Measurements from ENCODE around the gene DIDO1.
A peak's percentile ranks its signal among the peaks of the same experiment; 100 is the strongest.

Gene DIDO1

DNA sequence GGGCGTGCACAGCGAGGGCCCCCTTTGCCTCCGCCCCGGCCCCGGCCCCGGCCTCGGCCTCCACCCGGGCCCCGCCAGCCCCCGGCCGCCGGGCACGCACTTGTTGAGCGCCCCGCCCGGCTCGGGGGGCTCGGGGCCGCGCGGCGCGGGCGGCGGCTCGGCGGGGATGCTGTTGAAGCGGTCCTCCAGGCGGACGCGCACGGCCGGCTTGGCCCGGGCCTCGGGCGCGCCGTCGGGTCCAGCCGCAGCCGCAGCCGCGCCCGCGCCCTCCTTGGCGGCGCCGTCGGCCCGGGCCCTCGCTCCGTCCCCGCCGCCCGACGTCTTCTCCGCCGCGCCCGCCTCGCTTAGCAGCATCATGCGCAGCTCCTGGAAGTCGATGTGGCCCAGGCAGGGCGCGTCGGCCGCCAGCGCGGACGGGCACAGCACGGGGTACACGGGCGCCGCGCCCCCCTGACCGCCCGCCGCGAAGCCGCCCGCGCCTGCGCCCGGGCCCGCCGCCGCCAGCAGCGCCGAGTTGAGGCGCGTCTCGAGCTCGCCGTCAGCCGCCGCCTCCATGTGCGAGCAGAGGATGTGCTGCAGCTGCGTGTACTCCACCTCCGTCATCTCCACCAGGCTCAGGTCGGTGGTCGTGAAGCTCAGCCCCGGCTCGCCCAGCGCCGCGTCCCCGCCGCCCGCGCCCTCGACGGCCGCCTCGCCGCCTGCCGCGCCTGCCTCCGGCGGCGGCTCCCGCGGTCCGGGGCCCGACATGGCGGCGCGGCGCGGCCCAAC lies 65.2 kb downstream of the DIDO1 start:
- Histone ChIP-seq H3K79me1 (replicated peaks; ENCODE audit: low read length, poor library complexity, severe bottlenecking) (peaks cover 21% of the 10 kb centered on the region), H3K4me2 (ENCODE audit: low read length, poor library complexity, severe bottlenecking) (peak overlapping the region; percentile 95), H2BK12ac (ENCODE audit: low read length in 2 of 2) (peak overlapping the region in 1 of 2 experiments; percentile 57), H2AK5ac (ENCODE audit: low read length, severe bottlenecking) (no peak overlapping the region), H3K36me3 (ENCODE audit: control insufficient read depth in 1 of 2, insufficient read depth in 2 of 2, low read depth in 1 of 2, low read length in 2 of 2) (peaks cover 11 to 16% of the 10 kb centered on the region in 2 experiments), H3K18ac (ENCODE audit: low read depth in 1 of 2, low read length in 2 of 2) (peak overlapping the region; percentile 94 to 98), H4K91ac (ENCODE audit: low read length) (peak overlapping the region; percentile 92), H3K4me3 (ENCODE audit: insufficient read depth in 1 of 2, low read depth in 1 of 2, low read length in 2 of 2) (peak overlapping the region; percentile 72 to 85), H2BK120ac (ENCODE audit: low read depth, low read length) (peak overlapping the region; percentile 61), H3K27me3 (ENCODE audit: control insufficient read depth in 1 of 2, insufficient read depth in 1 of 2, low read length in 2 of 2) (no peaks in the 10 kb centered on the region), H3K23ac (ENCODE audit: low read length in 2 of 2) (peak overlapping the region in 1 of 2 experiments; percentile 100), H2BK5ac (ENCODE audit: low read depth, low read length, poor library complexity, severe bottlenecking) (no peak overlapping the region), H3K27ac (ENCODE audit: low read length, poor library complexity, severe bottlenecking) (no peak overlapping the region), H2AFZ (ENCODE audit: low read depth, low read length) (peak overlapping the region; percentile 30), H4K8ac (ENCODE audit: low read length) (peak overlapping the region; percentile 96), H3K4ac (ENCODE audit: low read depth in 1 of 2, low read length in 2 of 2) (peak overlapping the region in 1 of 2 experiments; percentile 89), H3K4me1 (ENCODE audit: control insufficient read depth, insufficient read depth, low read depth, low read length) (peaks cover 27% of the 10 kb centered on the region), H3K9me3 (ENCODE audit: control insufficient read depth, low read length) (no peaks in the 10 kb centered on the region), H3K14ac (ENCODE audit: low read length in 2 of 2) (peak overlapping the region in 1 of 2 experiments; percentile 68), H3K9ac (ENCODE audit: low read length) (peak overlapping the region; percentile 70), H2BK15ac (ENCODE audit: low read depth, poor library complexity, severe bottlenecking) (peak overlapping the region; percentile 80)
- under 1% methylated on average over 36 of the region's 129 CpGs for WGBS
- peak; percentile 40 for DNase-seq

DNA sequence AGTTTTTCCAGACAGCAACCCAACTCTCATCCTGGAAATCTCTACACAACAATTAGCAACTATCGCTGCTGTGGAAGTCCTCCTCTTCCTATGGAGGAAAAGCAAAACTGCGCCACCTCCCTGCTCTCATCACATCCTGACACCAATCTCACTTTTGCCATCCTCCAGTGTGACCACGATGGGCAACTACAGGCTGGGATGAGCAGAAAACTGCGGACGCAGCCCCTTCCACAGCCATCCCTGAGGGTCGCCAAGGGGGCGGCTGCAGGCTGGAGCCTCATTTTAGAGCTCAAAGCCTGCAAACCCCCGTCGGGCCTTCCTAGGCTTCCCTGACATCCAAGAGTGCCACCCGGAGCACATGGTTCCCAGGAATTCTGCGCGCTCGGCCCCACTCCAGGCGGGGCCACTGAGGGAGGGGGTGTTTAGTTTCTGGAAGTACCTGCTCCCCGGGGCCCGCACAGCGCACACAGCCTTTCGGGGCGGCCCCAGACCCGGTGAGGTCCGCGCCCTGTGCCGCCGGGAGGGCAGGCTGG lies 65.8 kb downstream of the DIDO1 start:
- no peak overlapping the region for H2AFZ ChIP-seq (ENCODE audit: low read depth, low read length)
- no peaks in the 10 kb centered on the region for H3K9me3 ChIP-seq (ENCODE audit: control insufficient read depth, low read length)
- H4K91ac ChIP-seq (ENCODE audit: low read length) = no peak overlapping the region
- peak overlapping the region; percentile 21 to 73 for H3K18ac ChIP-seq (ENCODE audit: low read depth in 1 of 2, low read length in 2 of 2)
- H3K36me3 ChIP-seq (ENCODE audit: control insufficient read depth in 1 of 2, insufficient read depth in 2 of 2, low read depth in 1 of 2, low read length in 2 of 2) = peaks cover 12 to 21% of the 10 kb centered on the region in 2 experiments
- H3K23ac ChIP-seq (ENCODE audit: low read length in 2 of 2) = peak overlapping the region in 1 of 2 experiments; percentile 83
- no peak overlapping the region for H3K27ac ChIP-seq (ENCODE audit: low read length, poor library complexity, severe bottlenecking)
- no peak overlapping the region for H2BK12ac ChIP-seq (ENCODE audit: low read length in 2 of 2)
- peak overlapping the region; percentile 95 for H3K4me2 ChIP-seq (ENCODE audit: low read length, poor library complexity, severe bottlenecking)
- H3K9ac ChIP-seq (ENCODE audit: low read length) = peak overlapping the region; percentile 70
- peaks cover 27% of the 10 kb centered on the region for H3K4me1 ChIP-seq (ENCODE audit: control insufficient read depth, insufficient read depth, low read depth, low read length)
- H4K8ac ChIP-seq (ENCODE audit: low read length) = peak overlapping the region; percentile 28
- peak overlapping the region; percentile 72 to 85 for H3K4me3 ChIP-seq (ENCODE audit: insufficient read depth in 1 of 2, low read depth in 1 of 2, low read length in 2 of 2)
- 11% methylated on average over 24 of the region's 24 CpGs for WGBS
- H2BK5ac ChIP-seq (ENCODE audit: low read depth, low read length, poor library complexity, severe bottlenecking) = no peak overlapping the region
- H3K79me1 ChIP-seq (replicated peaks; ENCODE audit: low read length, poor library complexity, severe bottlenecking) = peaks cover 23% of the 10 kb centered on the region
- H3K4ac ChIP-seq (ENCODE audit: low read depth in 1 of 2, low read length in 2 of 2) = peak overlapping the region in 1 of 2 experiments; percentile 44
- peak; percentile 52 for DNase-seq
- H2BK120ac ChIP-seq (ENCODE audit: low read depth, low read length) = peak overlapping the region; percentile 61
- no peak overlapping the region for H2BK15ac ChIP-seq (ENCODE audit: low read depth, poor library complexity, severe bottlenecking)
- no peaks in the 10 kb centered on the region for H3K27me3 ChIP-seq (ENCODE audit: control insufficient read depth in 1 of 2, insufficient read depth in 1 of 2, low read length in 2 of 2)
- no peak overlapping the region for H2AK5ac ChIP-seq (ENCODE audit: low read length, severe bottlenecking)
- peak overlapping the region in 1 of 2 experiments; percentile 64 for H3K14ac ChIP-seq (ENCODE audit: low read length in 2 of 2)

DNA sequence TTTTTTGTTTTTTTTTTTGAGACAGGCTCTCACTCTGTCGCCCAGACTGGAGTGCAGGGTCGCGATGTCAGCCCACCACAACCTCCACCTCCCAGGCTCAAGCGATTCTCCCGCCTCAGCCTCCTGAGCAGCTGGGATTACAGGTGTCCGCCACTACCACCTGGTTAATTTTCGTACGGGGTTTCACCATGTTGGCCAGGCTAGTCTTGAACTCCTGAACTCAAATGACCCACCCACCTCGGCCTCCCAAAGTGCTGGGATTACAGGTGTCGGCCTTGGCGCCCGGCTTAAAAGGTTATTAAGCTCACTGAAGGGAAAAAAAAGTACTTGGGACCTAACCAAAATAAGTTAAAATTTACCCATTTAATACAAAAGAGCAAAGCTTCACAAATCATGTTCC lies 66.6 kb downstream of the DIDO1 start:
- H3K23ac ChIP-seq (ENCODE audit: low read length in 2 of 2) = no peak overlapping the region
- H3K79me1 ChIP-seq (replicated peaks; ENCODE audit: low read length, poor library complexity, severe bottlenecking) = peaks cover 23% of the 10 kb centered on the region
- no peak overlapping the region for H3K27ac ChIP-seq (ENCODE audit: low read length, poor library complexity, severe bottlenecking)
- no peak overlapping the region for H2BK15ac ChIP-seq (ENCODE audit: low read depth, poor library complexity, severe bottlenecking)
- no peak overlapping the region for H3K18ac ChIP-seq (ENCODE audit: low read depth in 1 of 2, low read length in 2 of 2)
- H2AK5ac ChIP-seq (ENCODE audit: low read length, severe bottlenecking) = no peak overlapping the region
- no peaks in the 10 kb centered on the region for H3K9me3 ChIP-seq (ENCODE audit: control insufficient read depth, low read length)
- H3K4me3 ChIP-seq (ENCODE audit: insufficient read depth in 1 of 2, low read depth in 1 of 2, low read length in 2 of 2) = peak overlapping the region in 1 of 2 experiments; percentile 72
- H3K14ac ChIP-seq (ENCODE audit: low read length in 2 of 2) = no peak overlapping the region
- no peak overlapping the region for H2BK120ac ChIP-seq (ENCODE audit: low read depth, low read length)
- H3K4ac ChIP-seq (ENCODE audit: low read depth in 1 of 2, low read length in 2 of 2) = no peak overlapping the region
- H3K4me2 ChIP-seq (ENCODE audit: low read length, poor library complexity, severe bottlenecking) = no peak overlapping the region
- peaks cover 27% of the 10 kb centered on the region for H3K4me1 ChIP-seq (ENCODE audit: control insufficient read depth, insufficient read depth, low read depth, low read length)
- H4K91ac ChIP-seq (ENCODE audit: low read length) = no peak overlapping the region
- no peak for DNase-seq
- H4K8ac ChIP-seq (ENCODE audit: low read length) = no peak overlapping the region
- peak overlapping the region; percentile 70 for H3K9ac ChIP-seq (ENCODE audit: low read length)
- H3K27me3 ChIP-seq (ENCODE audit: control insufficient read depth in 1 of 2, insufficient read depth in 1 of 2, low read length in 2 of 2) = no peaks in the 10 kb centered on the region
- no peak overlapping the region for H2BK12ac ChIP-seq (ENCODE audit: low read length in 2 of 2)
- WGBS = 96% methylated on average over 9 of the region's 12 CpGs
- H3K36me3 ChIP-seq (ENCODE audit: control insufficient read depth in 1 of 2, insufficient read depth in 2 of 2, low read depth in 1 of 2, low read length in 2 of 2) = peaks cover 17 to 26% of the 10 kb centered on the region in 2 experiments
- no peak overlapping the region for H2AFZ ChIP-seq (ENCODE audit: low read depth, low read length)
- H2BK5ac ChIP-seq (ENCODE audit: low read depth, low read length, poor library complexity, severe bottlenecking) = no peak overlapping the region

DNA sequence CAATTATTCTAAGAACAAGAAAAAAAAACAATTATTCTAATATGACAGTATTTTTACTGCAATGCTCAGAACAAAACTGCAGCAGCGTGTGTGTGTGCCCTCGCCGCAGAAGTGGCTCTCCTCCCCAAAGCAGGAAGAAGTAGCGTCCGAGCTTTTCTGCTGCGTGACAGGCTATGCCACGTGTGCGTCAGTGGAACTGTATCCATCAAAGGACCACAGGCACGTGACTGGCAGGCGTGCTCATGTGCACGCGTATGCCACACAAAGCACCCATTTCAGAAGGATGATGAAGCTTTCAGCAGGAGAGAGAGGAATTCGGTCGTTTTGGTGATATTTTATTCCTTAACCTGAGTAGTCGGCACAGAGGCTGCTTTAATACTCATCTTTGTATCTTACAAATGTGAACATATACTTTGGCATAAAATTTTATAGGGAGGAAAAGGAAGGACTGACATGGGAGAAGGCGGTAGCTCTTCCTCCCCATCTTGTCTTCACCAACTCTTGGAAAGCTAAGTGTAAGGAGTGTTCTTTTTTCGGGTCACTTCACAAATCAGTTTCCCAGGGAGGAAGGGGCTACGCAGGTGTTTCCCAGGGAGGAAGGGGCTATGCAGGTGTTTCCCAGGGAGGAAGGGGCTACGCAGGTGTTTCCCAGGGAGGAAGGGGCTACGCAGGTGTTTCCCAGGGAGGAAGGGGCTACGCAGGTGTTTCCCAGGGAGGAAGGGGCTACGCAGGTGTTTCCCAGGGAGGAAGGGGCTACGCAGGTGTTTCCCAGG lies 68.1 kb downstream of the DIDO1 start:
- H3K4me2 ChIP-seq (ENCODE audit: low read length, poor library complexity, severe bottlenecking) = no peak overlapping the region
- H4K91ac ChIP-seq (ENCODE audit: low read length) = no peak overlapping the region
- no peak overlapping the region for H2BK15ac ChIP-seq (ENCODE audit: low read depth, poor library complexity, severe bottlenecking)
- H3K4me1 ChIP-seq (ENCODE audit: control insufficient read depth, insufficient read depth, low read depth, low read length) = peaks cover 27% of the 10 kb centered on the region
- H3K23ac ChIP-seq (ENCODE audit: low read length in 2 of 2) = no peak overlapping the region
- no peak overlapping the region for H2BK5ac ChIP-seq (ENCODE audit: low read depth, low read length, poor library complexity, severe bottlenecking)
- H3K18ac ChIP-seq (ENCODE audit: low read depth in 1 of 2, low read length in 2 of 2) = no peak overlapping the region
- no peak overlapping the region for H3K4me3 ChIP-seq (ENCODE audit: insufficient read depth in 1 of 2, low read depth in 1 of 2, low read length in 2 of 2)
- H3K14ac ChIP-seq (ENCODE audit: low read length in 2 of 2) = no peak overlapping the region
- H3K36me3 ChIP-seq (ENCODE audit: control insufficient read depth in 1 of 2, insufficient read depth in 2 of 2, low read depth in 1 of 2, low read length in 2 of 2) = peaks cover 24 to 39% of the 10 kb centered on the region in 2 experiments
- H2BK12ac ChIP-seq (ENCODE audit: low read length in 2 of 2) = no peak overlapping the region
- H2AK5ac ChIP-seq (ENCODE audit: low read length, severe bottlenecking) = no peak overlapping the region
- no peak overlapping the region for H3K9ac ChIP-seq (ENCODE audit: low read length)
- DNase-seq = no peak
- H2AFZ ChIP-seq (ENCODE audit: low read depth, low read length) = no peak overlapping the region
- H4K8ac ChIP-seq (ENCODE audit: low read length) = no peak overlapping the region
- H3K79me1 ChIP-seq (replicated peaks; ENCODE audit: low read length, poor library complexity, severe bottlenecking) = peaks cover 29% of the 10 kb centered on the region
- no peaks in the 10 kb centered on the region for H3K9me3 ChIP-seq (ENCODE audit: control insufficient read depth, low read length)
- H3K27me3 ChIP-seq (ENCODE audit: control insufficient read depth in 1 of 2, insufficient read depth in 1 of 2, low read length in 2 of 2) = no peaks in the 10 kb centered on the region
- WGBS = 97% methylated on average over 14 of the region's 23 CpGs
- H2BK120ac ChIP-seq (ENCODE audit: low read depth, low read length) = no peak overlapping the region
- no peak overlapping the region for H3K4ac ChIP-seq (ENCODE audit: low read depth in 1 of 2, low read length in 2 of 2)
- H3K27ac ChIP-seq (ENCODE audit: low read length, poor library complexity, severe bottlenecking) = no peak overlapping the region
